Activated CD4-positive, alpha-beta memory T cell treated with anti-CD3 and anti-CD28 coated beads for 36 hours (primary cell): ENCODE results near the gene PDRG1. TPM values are rescaled to one million over a fixed set of nuclear protein-coding genes. Genes with fewer than 3 reads are reported as not detected.

Experiments
- CTCF ChIA-PET: fragments of 350-600 bp; sonication (Branson Sonifier 250); formaldehyde crosslinking; loops from one replicate; lab custom pipeline; 2021; ENCODE audit warnings: antibody characterized with exemption, inconsistent platforms; lab: Charles Lee
- POLR2A ChIA-PET: fragments of 350-600 bp; sonication (Branson Sonifier 250); formaldehyde crosslinking; loops from one replicate; lab custom pipeline; 2021; ENCODE audit warnings: antibody characterized with exemption; lab: Charles Lee
- DNase-seq: peaks from one replicate; pipeline ENCODE4 v3.0.0-alpha.2; 2020
- H3K27ac Mint-ChIP-seq: one replicate; pipeline ENCODE4 v1.8.0; 2021; ENCODE audit warnings: mixed read lengths
- H3K27me3 Mint-ChIP-seq: one replicate; pipeline ENCODE4 v1.8.0; 2021; ENCODE audit warnings: mixed read lengths
- H3K36me3 Mint-ChIP-seq: one replicate; pipeline ENCODE4 v1.8.0; 2021; ENCODE audit warnings: mixed read lengths
- H3K4me1 Mint-ChIP-seq: one replicate; pipeline ENCODE4 v1.8.0; 2021; ENCODE audit warnings: low read depth, mixed read lengths
- H3K4me3 Mint-ChIP-seq: one replicate; pipeline ENCODE4 v1.8.0; 2021; ENCODE audit warnings: mild to moderate bottlenecking, mixed read lengths
- H3K9me3 Mint-ChIP-seq: one replicate; pipeline ENCODE4 v1.8.0; 2021; ENCODE audit warnings: mixed read lengths
- intact Hi-C: fragments of 100-400 bp; cut with micrococcal nuclease; formaldehyde crosslinking; loops from one replicate; pipeline ENCODE4 v1.15.1; 2023
- total RNA-seq, 2 experiments: library from RNA; stranded (reverse); gene quantifications; one replicate each; pipeline ENCODE4 v1.2.3, GENCODE V29; 2021

Gene PDRG1
- total RNA-seq, 2 experiments from 2014 or later = 12.1 to 13.2 TPM

- ChIA-PET POLR2A (no interaction called here), CTCF (no interaction called here)
- no peak for DNase-seq
- intact Hi-C loops = no loop called here
- Mint-ChIP-seq H3K27me3 (peaks cover 12% of the 10 kb centered on the region), H3K4me1 (no peaks in the 10 kb centered on the region), H3K4me3 (no peak overlapping the region), H3K9me3 (no peaks in the 10 kb centered on the region), H3K27ac (no peak overlapping the region), H3K36me3 (no peaks in the 10 kb centered on the region)
These were observed 28.0 kb upstream of the PDRG1 start for GRCh38 chr20:31979713-31980426.

- Mint-ChIP-seq H3K9me3 (no peaks in the 10 kb centered on the region), H3K4me3 (no peak overlapping the region), H3K27ac (no peak overlapping the region), H3K36me3 (no peaks in the 10 kb centered on the region), H3K27me3 (peaks cover 16% of the 10 kb centered on the region), H3K4me1 (no peaks in the 10 kb centered on the region)
- ChIA-PET POLR2A (no interaction called here), CTCF (no interaction called here)
- no peak for DNase-seq
- intact Hi-C loops = no loop called here
These were observed 25.2 kb upstream of the PDRG1 start for GRCh38 chr20:31977080-31977479.

- CTCF ChIA-PET = no interaction called here
- H3K9me3 Mint-ChIP-seq = no peaks in the 10 kb centered on the region
- no peak overlapping the region for H3K4me3 Mint-ChIP-seq
- H3K27me3 Mint-ChIP-seq = peaks cover 17% of the 10 kb centered on the region
- no peak overlapping the region for H3K27ac Mint-ChIP-seq
- H3K4me1 Mint-ChIP-seq = no peaks in the 10 kb centered on the region
- DNase-seq = no peak
- intact Hi-C loops = no loop called here
- POLR2A ChIA-PET = no interaction called here
- H3K36me3 Mint-ChIP-seq = no peaks in the 10 kb centered on the region
These were observed 24.0 kb upstream of the PDRG1 start for GRCh38 chr20:31975874-31976273.

- H3K27ac Mint-ChIP-seq = no peak overlapping the region
These were observed 23.2 kb upstream of the PDRG1 start for GRCh38 chr20:31974951-31975487.

GRCh38 chr20:31974296-31974695, 22.4 kb upstream of the PDRG1 start:
- no peak for DNase-seq
- no peaks in the 10 kb centered on the region for H3K36me3 Mint-ChIP-seq
- H3K27me3 Mint-ChIP-seq = peaks cover 26% of the 10 kb centered on the region
- CTCF ChIA-PET = no interaction called here
- H3K9me3 Mint-ChIP-seq = no peaks in the 10 kb centered on the region
- no peak overlapping the region for H3K4me3 Mint-ChIP-seq
- intact Hi-C loops = no loop called here
- no peak overlapping the region for H3K27ac Mint-ChIP-seq
- POLR2A ChIA-PET = no interaction called here
- H3K4me1 Mint-ChIP-seq = no peaks in the 10 kb centered on the region

More at GRCh38 chr20:31974951-31975487, 23.2 kb upstream of the PDRG1 start:
- Mint-ChIP-seq H3K36me3 (no peaks in the 10 kb centered on the region), H3K4me3 (no peak overlapping the region), H3K27me3 (peaks cover 22% of the 10 kb centered on the region), H3K9me3 (no peaks in the 10 kb centered on the region), H3K4me1 (no peaks in the 10 kb centered on the region)
- intact Hi-C loops = no loop called here
- CTCF ChIA-PET = no interaction called here
- DNase-seq = no peak
- POLR2A ChIA-PET = no interaction called here

GRCh38 chr20:31972471-31973021, 20.7 kb upstream of the PDRG1 start:
- intact Hi-C loops = no loop called here
- Mint-ChIP-seq H3K27ac (no peak overlapping the region), H3K4me1 (peaks cover 2% of the 10 kb centered on the region), H3K4me3 (no peak overlapping the region), H3K27me3 (peaks cover 32% of the 10 kb centered on the region), H3K9me3 (no peaks in the 10 kb centered on the region), H3K36me3 (no peaks in the 10 kb centered on the region)
- no peak for DNase-seq
- ChIA-PET POLR2A (no interaction called here), CTCF (interaction anchor here (0.7 kb wide), 1 partner anchor 20 kb away, joined by 3 read pairs; the partner anchor contains the start of gene PDRG1)

- H3K9me3 Mint-ChIP-seq = no peaks in the 10 kb centered on the region
These were observed 18.1 kb upstream of the PDRG1 start for GRCh38 chr20:31969991-31970390.

GRCh38 chr20:31968291-31969126, 16.7 kb upstream of the PDRG1 start:
- H3K4me1 Mint-ChIP-seq = peaks cover 5% of the 10 kb centered on the region
- no peak overlapping the region for H3K27ac Mint-ChIP-seq
- H3K27me3 Mint-ChIP-seq = peaks cover 49% of the 10 kb centered on the region
- ChIA-PET POLR2A (no interaction called here), CTCF (interaction anchor here (1.0 to 3.1 kb wide), 2 partner anchors 17 to 118 kb away, joined by 3 to 24 read pairs; partner anchors contain the start of gene PDRG1)
- H3K9me3 Mint-ChIP-seq = no peaks in the 10 kb centered on the region
- H3K4me3 Mint-ChIP-seq = peak overlapping the region; percentile 66
- peak; percentile 86 for DNase-seq
- intact Hi-C loops = no loop called here
- no peaks in the 10 kb centered on the region for H3K36me3 Mint-ChIP-seq

More at GRCh38 chr20:31969991-31970390, 18.1 kb upstream of the PDRG1 start:
- POLR2A ChIA-PET = no interaction called here
- no peak overlapping the region for H3K4me3 Mint-ChIP-seq
- H3K27me3 Mint-ChIP-seq = peaks cover 45% of the 10 kb centered on the region
- peaks cover 5% of the 10 kb centered on the region for H3K4me1 Mint-ChIP-seq
- DNase-seq = no peak
- no peak overlapping the region for H3K27ac Mint-ChIP-seq
- CTCF ChIA-PET = interaction anchor here (1.0 to 3.1 kb wide), 3 partner anchors 9 to 147 kb away, joined by 3 to 24 read pairs (median 3); partner anchors contain the start of gene PDRG1
- intact Hi-C loops = no loop called here
- no peaks in the 10 kb centered on the region for H3K36me3 Mint-ChIP-seq

- ChIA-PET CTCF (interaction anchor here (2.0 to 3.1 kb wide), 2 partner anchors 16 to 121 kb away, joined by 6 to 24 read pairs; partner anchors contain the start of gene PDRG1), POLR2A (no interaction called here)
- Mint-ChIP-seq H3K4me1 (peaks cover 5% of the 10 kb centered on the region), H3K9me3 (no peaks in the 10 kb centered on the region), H3K27me3 (peaks cover 48% of the 10 kb centered on the region), H3K27ac (no peak within 1 kb of the TSS), H3K36me3 (no peaks in the 10 kb centered on the region), H3K4me3 (peak within 1 kb of the TSS; percentile 66)
- DNase-seq = peak; percentile 27
- intact Hi-C loops = no loop called here
These were observed 16.0 kb upstream of the PDRG1 start, which contains the start of gene XKR7 for GRCh38 chr20:31967830-31968249. TSS of gene XKR7 (plus strand) at chr20:31968151. CDS start at chr20:31968176, 25 bp downstream.

GRCh38 chr20:31966991-31967655, 15.3 kb upstream of the PDRG1 start:
- H3K9me3 Mint-ChIP-seq = no peaks in the 10 kb centered on the region
- peak overlapping the region; percentile 2 for H3K4me3 Mint-ChIP-seq
- no peak overlapping the region for H3K27ac Mint-ChIP-seq
- ChIA-PET CTCF (interaction anchor here (1.2 to 2.0 kb wide), 2 partner anchors 16 to 120 kb away, joined by 5 to 6 read pairs; partner anchors contain the start of gene PDRG1), POLR2A (interaction anchor here (0.6 kb wide), 1 partner anchor 14 kb away, joined by 5 read pairs; no protein-coding TSS in a partner anchor)
- intact Hi-C loops = no loop called here
- H3K4me1 Mint-ChIP-seq = peaks cover 5% of the 10 kb centered on the region
- H3K27me3 Mint-ChIP-seq = peaks cover 51% of the 10 kb centered on the region
- no peaks in the 10 kb centered on the region for H3K36me3 Mint-ChIP-seq
- no peak for DNase-seq

- DNase-seq = no peak
- ChIA-PET POLR2A (no interaction called here), CTCF (interaction anchor here (0.7 to 1.6 kb wide), 3 partner anchors 12 to 141 kb away, joined by 3 to 9 read pairs (median 5); partner anchors contain the start of gene PDRG1)
- Mint-ChIP-seq H3K27me3 (peaks cover 39% of the 10 kb centered on the region), H3K36me3 (no peaks in the 10 kb centered on the region), H3K4me1 (peaks cover 5% of the 10 kb centered on the region), H3K4me3 (no peak overlapping the region), H3K9me3 (no peaks in the 10 kb centered on the region), H3K27ac (no peak overlapping the region)
- intact Hi-C loops = no loop called here
These were observed 12.0 kb upstream of the PDRG1 start for GRCh38 chr20:31963889-31964288.
